Measurements from ENCODE around the gene CD209. TPM values are rescaled to one million over a fixed set of nuclear protein-coding genes. Genes with fewer than 3 reads are reported as not detected.
"Not testable (repeated sequence)": the region's sequence is repeated elsewhere in the genome, so short reads cannot be mapped to it uniquely, and the experiment has no call there.

CD209 gene
- 10 to 100 TPM in 1 of 4 donors, 1 to 10 TPM in 2, not detected in 1; 2.6 to 14.4 (median 8.8) TPM for total RNA-seq

- Histone ChIP-seq H3K27me3 (no peaks in the 10 kb centered on the region), H3K36me3 (no peaks in the 10 kb centered on the region), H3K4me1 (no peaks in the 10 kb centered on the region), H3K9me3 (no peaks in the 10 kb centered on the region), H3K27ac (no peak within 1 kb of the TSS), H3K4me3 (no peak within 1 kb of the TSS)
- TF ChIP-seq CTCF (IDR thresholded peaks at IDR 0.05): no peak
- TF ChIP-seq POLR2A (IDR thresholded peaks at IDR 0.05): no peak
- no peak for DNase-seq
- intact Hi-C loops (cut with DNase I; ENCODE audit: low total_unique reads): no loop called here
Observed at GRCh38 chr19:7746903-7747884, at the start of gene CD209. Gene CD209, minus strand, starts transcription at chr19:7747534. Its CDS starts 23 bp downstream, at chr19:7747511.

GRCh38 chr19:7795555-7796161 is 48.3 kb upstream of the CD209 start:
- intact Hi-C loops (cut with DNase I; ENCODE audit: low total_unique reads): no loop called here
- no peak overlapping the region for H3K27ac ChIP-seq
- no peak for DNase-seq
- H3K36me3 ChIP-seq: no peaks in the 10 kb centered on the region
- H3K9me3 ChIP-seq: no peaks in the 10 kb centered on the region
- H3K27me3 ChIP-seq: no peaks in the 10 kb centered on the region
- TF ChIP-seq POLR2A (IDR thresholded peaks at IDR 0.05) (no peak), CTCF (IDR thresholded peaks at IDR 0.05) (no peak)
- H3K4me1 ChIP-seq: no peaks in the 10 kb centered on the region
- H3K4me3 ChIP-seq: no peak overlapping the region

GRCh38 chr19:7793493-7793892 is 46.2 kb upstream of the CD209 start:
- TF ChIP-seq POLR2A (IDR thresholded peaks at IDR 0.05): no peak
- TF ChIP-seq CTCF (IDR thresholded peaks at IDR 0.05): no peak
- Histone ChIP-seq H3K36me3 (no peaks in the 10 kb centered on the region), H3K4me1 (no peaks in the 10 kb centered on the region), H3K27me3 (peaks cover 10% of the 10 kb centered on the region in 2 donors), H3K4me3 (no peak overlapping the region), H3K9me3 (no peaks in the 10 kb centered on the region), H3K27ac (no peak overlapping the region)
- no peak for DNase-seq
- intact Hi-C loops (cut with DNase I; ENCODE audit: low total_unique reads): no loop called here

- H3K9me3 ChIP-seq; H3K4me3 ChIP-seq; H3K27ac ChIP-seq; H3K4me1 ChIP-seq; DNase-seq; H3K36me3 ChIP-seq; intact Hi-C loops (cut with DNase I; ENCODE audit: low total_unique reads): not testable (repeated sequence)
- H3K27me3 ChIP-seq: peaks cover 10 to 17% of the 10 kb centered on the region in 2 donors
Observed at GRCh38 chr19:7792701-7793100, 45.4 kb upstream of the CD209 start.

GRCh38 chr19:7792281-7792680 is 44.9 kb upstream of the CD209 start:
- intact Hi-C loops (cut with DNase I; ENCODE audit: low total_unique reads): no loop called here
- H3K27me3 ChIP-seq: peaks cover 10 to 19% of the 10 kb centered on the region in 2 donors
- no peak overlapping the region for H3K27ac ChIP-seq
- no peaks in the 10 kb centered on the region for H3K4me1 ChIP-seq
- DNase-seq: no peak
- no peak for TF ChIP-seq CTCF (IDR thresholded peaks at IDR 0.05)
- no peak for TF ChIP-seq POLR2A (IDR thresholded peaks at IDR 0.05)
- no peaks in the 10 kb centered on the region for H3K9me3 ChIP-seq
- no peaks in the 10 kb centered on the region for H3K36me3 ChIP-seq
- no peak overlapping the region for H3K4me3 ChIP-seq

All from uterus (tissue), 4 donors.